Measurements from ENCODE around the gene ADAD2. TPM values are rescaled to one million over a fixed set of nuclear protein-coding genes. Genes with fewer than 3 reads are reported as not detected.

Gene ADAD2
- not detected for total RNA-seq
- total RNA-seq (2013) = not detected

DNA sequence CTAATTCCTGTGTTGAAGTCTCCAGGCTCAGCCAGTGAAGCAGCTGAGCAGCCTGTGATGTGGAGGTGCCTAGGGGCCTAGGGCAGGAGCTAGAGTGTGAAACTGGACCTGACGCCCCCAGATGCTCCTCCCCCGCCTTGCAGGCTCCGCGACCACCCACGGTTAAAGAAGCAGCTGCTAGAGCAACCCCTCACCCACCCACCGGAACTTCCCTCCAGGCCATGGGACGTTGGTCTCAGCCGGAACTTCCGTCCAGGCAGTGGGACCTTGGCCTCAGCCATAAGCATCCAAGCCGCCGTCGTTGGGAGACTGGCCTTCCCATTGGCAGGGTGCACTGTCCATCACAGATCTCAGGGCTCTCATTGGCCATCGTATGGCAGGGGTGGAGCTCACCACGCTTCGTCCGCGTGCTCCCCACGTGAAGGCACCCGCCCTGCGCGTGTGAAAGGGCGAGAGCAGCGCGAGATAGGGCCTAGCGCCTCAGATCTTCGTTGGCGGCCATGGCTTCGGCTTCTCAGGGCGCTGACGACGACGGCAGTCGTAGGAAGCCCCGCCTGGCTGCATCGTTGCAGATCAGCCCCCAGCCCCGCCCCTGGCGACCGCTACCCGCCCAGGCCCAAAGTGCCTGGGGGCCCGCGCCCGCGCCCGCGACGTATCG is at the start of gene ADAD2:
Gene ADAD2, plus strand, starts transcription at position 427 of the 658 bp plus-strand sequence. Its CDS starts 74 bp downstream, at position 501.
- Mint-ChIP-seq H3K4me1 (peaks cover 8 to 18% of the 10 kb centered on the region in 2 donors), H3K27me3 (ENCODE audit: low read depth in 2 of 2) (no peaks in the 10 kb centered on the region), H3K4me3 (no peak within 1 kb of the TSS), H3K27ac (no peak within 1 kb of the TSS), H3K36me3 (no peaks in the 10 kb centered on the region), H3K9me3 (no peaks in the 10 kb centered on the region)
- Histone ChIP-seq H3K36me3 (ENCODE audit: control insufficient read depth, insufficient read depth, low read length) (no peaks in the 10 kb centered on the region), H3K9me3 (ENCODE audit: control insufficient read depth, insufficient read depth, low read length) (no peaks in the 10 kb centered on the region), H3K27me3 (ENCODE audit: control insufficient read depth, insufficient read depth, low read length) (no peaks in the 10 kb centered on the region), H3K4me3 (ENCODE audit: low read length) (no peak within 1 kb of the TSS), H3K4me1 (ENCODE audit: control insufficient read depth, insufficient read depth, low read length) (peaks cover 23% of the 10 kb centered on the region), H3K27ac (ENCODE audit: low read length) (no peak within 1 kb of the TSS)
- DNase-seq = no peak
- no peak for ATAC-seq
- intact Hi-C loops (cut with micrococcal nuclease) = no loop called here
- 93% methylated on average over 47 of the region's 47 CpGs for WGBS (ENCODE audit: insufficient coverage)
- no peak for TF ChIP-seq CTCF (IDR thresholded peaks at IDR 0.05)

DNA sequence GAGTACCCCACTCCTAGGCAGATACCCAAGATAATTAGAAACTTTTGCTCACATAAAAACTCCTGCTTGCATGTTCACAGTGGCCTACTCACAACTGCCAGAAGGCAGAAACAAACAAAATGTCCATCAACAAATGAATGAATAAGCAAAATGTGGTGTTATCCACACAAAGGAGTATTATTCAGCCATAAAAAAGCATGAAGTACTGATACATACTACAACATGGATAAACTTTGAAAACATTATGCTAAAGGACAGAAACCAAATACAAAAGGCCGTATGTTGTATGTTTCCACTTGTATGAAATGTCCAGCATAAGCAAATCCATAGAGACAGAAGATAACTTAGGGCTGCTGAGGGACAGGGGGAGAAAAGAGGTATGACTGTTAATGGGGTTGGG is 47.9 kb upstream of the ADAD2 start:
- H3K36me3 ChIP-seq (ENCODE audit: control insufficient read depth, insufficient read depth, low read length) = no peaks in the 10 kb centered on the region
- no peaks in the 10 kb centered on the region for H3K9me3 Mint-ChIP-seq
- no peak for ATAC-seq
- H3K9me3 ChIP-seq (ENCODE audit: control insufficient read depth, insufficient read depth, low read length) = no peaks in the 10 kb centered on the region
- 88% methylated on average over 1 of the region's 1 CpG for WGBS (ENCODE audit: insufficient coverage)
- H3K4me3 ChIP-seq (ENCODE audit: low read length) = no peak overlapping the region
- no peaks in the 10 kb centered on the region for H3K36me3 Mint-ChIP-seq
- TF ChIP-seq CTCF (IDR thresholded peaks at IDR 0.05) = no peak
- no peaks in the 10 kb centered on the region for H3K27me3 ChIP-seq (ENCODE audit: control insufficient read depth, insufficient read depth, low read length)
- no peak for DNase-seq
- no peaks in the 10 kb centered on the region for H3K27me3 Mint-ChIP-seq (ENCODE audit: low read depth in 2 of 2)
- H3K4me3 Mint-ChIP-seq = peak overlapping the region; percentile 83
- no peak overlapping the region for H3K27ac ChIP-seq (ENCODE audit: low read length)
- intact Hi-C loops (cut with micrococcal nuclease) = no loop called here
- H3K27ac Mint-ChIP-seq = peak overlapping the region in 1 of 2 donors; percentile 82
- H3K4me1 Mint-ChIP-seq = peaks cover 19 to 26% of the 10 kb centered on the region in 2 donors
- peaks cover 12% of the 10 kb centered on the region for H3K4me1 ChIP-seq (ENCODE audit: control insufficient read depth, insufficient read depth, low read length)

- intact Hi-C loops (cut with micrococcal nuclease) = no loop called here
- WGBS (ENCODE audit: insufficient coverage) = 56% methylated on average over 11 of the region's 13 CpGs
- ATAC-seq (no peak), DNase-seq (no peak)
- Histone ChIP-seq H3K27me3 (ENCODE audit: control insufficient read depth, insufficient read depth, low read length) (no peaks in the 10 kb centered on the region), H3K36me3 (ENCODE audit: control insufficient read depth, insufficient read depth, low read length) (no peaks in the 10 kb centered on the region), H3K9me3 (ENCODE audit: control insufficient read depth, insufficient read depth, low read length) (no peaks in the 10 kb centered on the region), H3K27ac (ENCODE audit: low read length) (no peak overlapping the region), H3K4me3 (ENCODE audit: low read length) (no peak overlapping the region), H3K4me1 (ENCODE audit: control insufficient read depth, insufficient read depth, low read length) (peaks cover 12% of the 10 kb centered on the region)
- H3K27ac Mint-ChIP-seq = peak overlapping the region; percentile 82 to 88
- H3K9me3 Mint-ChIP-seq = no peaks in the 10 kb centered on the region
- peak overlapping the region; percentile 94 for H3K4me3 Mint-ChIP-seq
- peaks cover 19 to 24% of the 10 kb centered on the region in 2 donors for H3K4me1 Mint-ChIP-seq
- no peaks in the 10 kb centered on the region for H3K36me3 Mint-ChIP-seq
- no peak for TF ChIP-seq CTCF (IDR thresholded peaks at IDR 0.05)
- peaks cover 3% of the 10 kb centered on the region in 2 donors for H3K27me3 Mint-ChIP-seq (ENCODE audit: low read depth in 2 of 2)
These were observed 47.2 kb upstream of the ADAD2 start for GRCh38 chr16:84143784-84144199.

Data from natural killer cell (primary cell).